ENCODE data around the gene SLIT3.

GRCh38 chr5:169328401-169328800 is 27.5 kb upstream of the SLIT3 start:
- TF ChIP-seq CTCF (IDR thresholded peaks at IDR 0.05) (no peak), POLR2A (IDR thresholded peaks at IDR 0.05) (no peak)

Data from Peyer's patch (tissue), 4 donors.